Smooth muscle cell (in vitro differentiated cells): Measurements from ENCODE around the gene APAF1. TPM values are rescaled to one million over a fixed set of nuclear protein-coding genes. Genes with fewer than 3 reads are reported as not detected.
"Not testable (repeated sequence)": the region's sequence is repeated elsewhere in the genome, so short reads cannot be mapped to it uniquely, and the experiment has no call there.

Experiments used
- DNase-seq: peaks from one replicate; lab custom pipeline; 2025; ENCODE audit not compliant: unreplicated experiment; lab: John Stamatoyannopoulos, UW
- H2AFZ ChIP-seq: fragments of 200-600 bp; sonication (generic); 2 replicates; pipeline ENCODE4 v1.6.0; 2016; ENCODE audit warnings: antibody characterized with exemption, low read depth, mild to moderate bottlenecking
- H3F3A ChIP-seq: fragments of 200-600 bp; sonication (generic); 2 replicates; pipeline ENCODE4 v1.6.0; 2017; ENCODE audit warnings: antibody characterized with exemption, low read depth
- H3K27ac ChIP-seq: fragments of 200-600 bp; sonication (generic); 2 replicates; pipeline ENCODE4 v1.5.1; 2016; ENCODE audit warnings: low read depth, mild to moderate bottlenecking
- H3K27me3 ChIP-seq: fragments of 200-600 bp; sonication (generic); 2 replicates; pipeline ENCODE4 v1.6.1; 2016; ENCODE audit warnings: low read depth, mild to moderate bottlenecking
- H3K36me3 ChIP-seq: fragments of 200-600 bp; sonication (generic); 2 replicates; pipeline ENCODE4 v1.5.1; 2016; ENCODE audit warnings: low read depth
- H3K4me1 ChIP-seq: fragments of 200-600 bp; sonication (generic); 2 replicates; pipeline ENCODE4 v1.5.1; 2016; ENCODE audit warnings: low read depth
- H3K4me2 ChIP-seq: fragments of 200-600 bp; sonication (generic); 2 replicates; pipeline ENCODE4 v1.6.0; 2016; ENCODE audit warnings: mild to moderate bottlenecking
- H3K4me3 ChIP-seq: fragments of 200-600 bp; sonication (generic); 2 replicates; pipeline ENCODE4 v1.5.1; 2016; ENCODE audit warnings: mild to moderate bottlenecking
- H3K79me2 ChIP-seq: fragments of 200-600 bp; sonication (generic); 2 replicates; pipeline ENCODE4 v1.6.0; 2016; ENCODE audit warnings: low read depth, mild to moderate bottlenecking
- H3K9ac ChIP-seq: fragments of 200-600 bp; sonication (generic); 2 replicates; pipeline ENCODE4 v1.6.0; 2016; ENCODE audit warnings: low read depth
- H3K9me3 ChIP-seq: fragments of 200-600 bp; sonication (generic); replicated peaks from 2 replicates; pipeline ENCODE4 v1.5.1; 2016; ENCODE audit warnings: low read depth
- H4K20me1 ChIP-seq: fragments of 200-600 bp; sonication (generic); 2 replicates; pipeline ENCODE4 v1.6.0; 2016; ENCODE audit warnings: low read depth
- WGBS: methylation state at CpG from one replicate; pipeline ENCODE4 v1.1.7; 2016; ENCODE audit warnings: low lambda C conversion rate; 5-methylcytosine and 5-hydroxymethylcytosine counted together
- polyA plus RNA-seq: library from polyadenylated mRNA; unstranded; fragments of >200 nt; fragmentation: Nextera tagmentation; extraction: Ambion mirVana; gene quantifications from 2 replicates; pipeline ENCODE4 v1.2.1, GENCODE V29; 2016
- total RNA-seq: library from RNA; depleted of rRNA; stranded (reverse); fragments of >200 nt; gene quantifications from 2 replicates; pipeline ENCODE4 v1.2.3, GENCODE V29; 2014
- TF ChIP-seq, protein P1 (sequence below): fragments of 200-600 bp; sonication (generic); IDR thresholded peaks from 2 replicates; pipeline ENCODE4 v1.5.1; 2017; ENCODE audit warnings: borderline replicate concordance, mild to moderate bottlenecking, antibody characterized with exemption; ENCODE audit not compliant: insufficient read depth, poor library complexity, severe bottlenecking

The APAF1 gene, protein sequence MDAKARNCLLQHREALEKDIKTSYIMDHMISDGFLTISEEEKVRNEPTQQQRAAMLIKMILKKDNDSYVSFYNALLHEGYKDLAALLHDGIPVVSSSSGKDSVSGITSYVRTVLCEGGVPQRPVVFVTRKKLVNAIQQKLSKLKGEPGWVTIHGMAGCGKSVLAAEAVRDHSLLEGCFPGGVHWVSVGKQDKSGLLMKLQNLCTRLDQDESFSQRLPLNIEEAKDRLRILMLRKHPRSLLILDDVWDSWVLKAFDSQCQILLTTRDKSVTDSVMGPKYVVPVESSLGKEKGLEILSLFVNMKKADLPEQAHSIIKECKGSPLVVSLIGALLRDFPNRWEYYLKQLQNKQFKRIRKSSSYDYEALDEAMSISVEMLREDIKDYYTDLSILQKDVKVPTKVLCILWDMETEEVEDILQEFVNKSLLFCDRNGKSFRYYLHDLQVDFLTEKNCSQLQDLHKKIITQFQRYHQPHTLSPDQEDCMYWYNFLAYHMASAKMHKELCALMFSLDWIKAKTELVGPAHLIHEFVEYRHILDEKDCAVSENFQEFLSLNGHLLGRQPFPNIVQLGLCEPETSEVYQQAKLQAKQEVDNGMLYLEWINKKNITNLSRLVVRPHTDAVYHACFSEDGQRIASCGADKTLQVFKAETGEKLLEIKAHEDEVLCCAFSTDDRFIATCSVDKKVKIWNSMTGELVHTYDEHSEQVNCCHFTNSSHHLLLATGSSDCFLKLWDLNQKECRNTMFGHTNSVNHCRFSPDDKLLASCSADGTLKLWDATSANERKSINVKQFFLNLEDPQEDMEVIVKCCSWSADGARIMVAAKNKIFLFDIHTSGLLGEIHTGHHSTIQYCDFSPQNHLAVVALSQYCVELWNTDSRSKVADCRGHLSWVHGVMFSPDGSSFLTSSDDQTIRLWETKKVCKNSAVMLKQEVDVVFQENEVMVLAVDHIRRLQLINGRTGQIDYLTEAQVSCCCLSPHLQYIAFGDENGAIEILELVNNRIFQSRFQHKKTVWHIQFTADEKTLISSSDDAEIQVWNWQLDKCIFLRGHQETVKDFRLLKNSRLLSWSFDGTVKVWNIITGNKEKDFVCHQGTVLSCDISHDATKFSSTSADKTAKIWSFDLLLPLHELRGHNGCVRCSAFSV (N-terminal part only)
- total RNA-seq (27.1 and 58.3 TPM in 2 replicates), polyA plus RNA-seq (14.6 and 17.0 TPM in 2 replicates)

DNA sequence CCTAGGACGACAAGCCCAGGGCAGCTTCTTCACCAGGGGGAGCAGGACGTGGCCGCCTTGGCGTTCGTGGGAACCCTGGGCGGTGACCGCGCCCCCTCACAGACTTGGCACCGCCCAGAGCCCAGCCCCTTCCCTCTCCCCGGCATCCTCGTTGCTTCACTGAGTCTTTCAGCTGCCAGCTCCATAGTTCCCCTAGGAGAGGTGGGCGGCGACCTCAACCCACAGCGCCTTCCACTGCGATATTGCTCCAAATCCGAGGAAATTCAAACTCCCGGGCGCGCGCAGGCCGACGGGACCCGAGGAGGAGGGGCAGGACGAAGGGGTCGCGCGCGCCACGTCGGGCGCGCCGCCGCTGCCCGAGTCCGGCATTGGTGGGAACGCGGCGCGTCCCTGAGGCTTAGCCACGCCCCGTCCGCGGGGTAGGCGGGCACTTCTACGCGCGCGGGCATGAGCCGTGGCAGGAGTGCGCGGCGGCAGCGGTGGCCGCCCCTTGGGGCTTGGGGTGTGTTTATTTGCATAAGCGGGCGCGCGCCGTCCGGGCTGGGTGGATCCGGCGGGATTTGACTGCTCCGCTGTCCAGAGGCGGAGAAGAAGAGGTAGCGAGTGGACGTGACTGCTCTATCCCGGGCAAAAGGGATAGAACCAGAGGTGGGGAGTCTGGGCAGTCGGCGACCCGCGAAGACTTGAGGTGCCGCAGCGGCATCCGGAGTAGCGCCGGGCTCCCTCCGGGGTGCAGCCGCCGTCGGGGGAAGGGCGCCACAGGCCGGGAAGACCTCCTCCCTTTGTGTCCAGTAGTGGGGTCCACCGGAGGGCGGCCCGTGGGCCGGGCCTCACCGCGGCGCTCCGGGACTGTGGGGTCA, at the start of gene APAF1, which contains the start of gene IKBIP:
TSS of gene APAF1 (plus strand) at position 579 of the 860 bp plus-strand sequence. CDS start 3,070 bp downstream, outside the sequence.
TSS of gene IKBIP (minus strand) at position 77 of the 860 bp plus-strand sequence. CDS start 87 bp downstream, outside the sequence.
- Histone ChIP-seq H3K27me3 (no peaks in the 10 kb centered on the region), H3K36me3 (peaks cover 2% of the 10 kb centered on the region), H3K9ac (peak within 1 kb of the TSS; percentile 89), H4K20me1 (peaks cover 59% of the 10 kb centered on the region), H3K9me3 (no peaks in the 10 kb centered on the region), H3K27ac (peak within 1 kb of the TSS; percentile 86), H2AFZ (peak within 1 kb of the TSS; percentile 76), H3K4me3 (peak within 1 kb of the TSS; percentile 77), H3K4me1 (peaks cover 15% of the 10 kb centered on the region), H3F3A (no peaks in the 10 kb centered on the region), H3K4me2 (peak within 1 kb of the TSS; percentile 98), H3K79me2 (peaks cover 85% of the 10 kb centered on the region)
- TF ChIP-seq, protein P1, sequence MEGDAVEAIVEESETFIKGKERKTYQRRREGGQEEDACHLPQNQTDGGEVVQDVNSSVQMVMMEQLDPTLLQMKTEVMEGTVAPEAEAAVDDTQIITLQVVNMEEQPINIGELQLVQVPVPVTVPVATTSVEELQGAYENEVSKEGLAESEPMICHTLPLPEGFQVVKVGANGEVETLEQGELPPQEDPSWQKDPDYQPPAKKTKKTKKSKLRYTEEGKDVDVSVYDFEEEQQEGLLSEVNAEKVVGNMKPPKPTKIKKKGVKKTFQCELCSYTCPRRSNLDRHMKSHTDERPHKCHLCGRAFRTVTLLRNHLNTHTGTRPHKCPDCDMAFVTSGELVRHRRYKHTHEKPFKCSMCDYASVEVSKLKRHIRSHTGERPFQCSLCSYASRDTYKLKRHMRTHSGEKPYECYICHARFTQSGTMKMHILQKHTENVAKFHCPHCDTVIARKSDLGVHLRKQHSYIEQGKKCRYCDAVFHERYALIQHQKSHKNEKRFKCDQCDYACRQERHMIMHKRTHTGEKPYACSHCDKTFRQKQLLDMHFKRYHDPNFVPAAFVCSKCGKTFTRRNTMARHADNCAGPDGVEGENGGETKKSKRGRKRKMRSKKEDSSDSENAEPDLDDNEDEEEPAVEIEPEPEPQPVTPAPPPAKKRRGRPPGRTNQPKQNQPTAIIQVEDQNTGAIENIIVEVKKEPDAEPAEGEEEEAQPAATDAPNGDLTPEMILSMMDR: no peak
- WGBS: under 1% methylated on average over 74 of the region's 91 CpGs
- peak; percentile 89 for DNase-seq

DNA sequence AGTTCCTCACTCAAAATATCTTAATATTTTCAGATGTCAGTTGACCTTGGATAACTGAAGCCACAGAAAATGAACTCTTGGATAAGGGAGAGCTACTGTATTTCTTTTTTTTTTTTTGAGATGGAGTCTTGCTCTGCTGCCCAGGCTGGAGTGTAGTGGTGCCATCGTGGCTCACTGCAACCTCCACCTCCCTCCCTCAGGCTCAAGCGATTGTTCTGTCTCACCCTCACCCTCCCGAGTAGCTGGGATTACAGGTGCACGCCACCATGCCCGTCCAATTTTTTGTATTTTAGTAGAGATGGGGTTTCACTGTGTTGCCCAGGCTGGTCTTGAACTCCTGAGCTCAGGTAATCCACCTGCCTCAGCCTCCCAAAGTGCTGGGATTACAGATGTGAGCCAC, 47.8 kb upstream of the APAF1 start:
- Histone ChIP-seq H3K79me2 (peaks cover 62% of the 10 kb centered on the region), H3K27ac (peak overlapping the region; percentile 87), H3K4me1 (peaks cover 14% of the 10 kb centered on the region), H3K36me3 (peaks cover 30% of the 10 kb centered on the region), H4K20me1 (peaks cover 87% of the 10 kb centered on the region), H3F3A (peaks cover 29% of the 10 kb centered on the region)
- not testable (repeated sequence) for DNase-seq, H2AFZ ChIP-seq, H3K9ac ChIP-seq, H3K9me3 ChIP-seq, H3K4me2 ChIP-seq, H3K27me3 ChIP-seq, H3K4me3 ChIP-seq
- WGBS: 96% methylated on average over 5 of the region's 5 CpGs

DNA sequence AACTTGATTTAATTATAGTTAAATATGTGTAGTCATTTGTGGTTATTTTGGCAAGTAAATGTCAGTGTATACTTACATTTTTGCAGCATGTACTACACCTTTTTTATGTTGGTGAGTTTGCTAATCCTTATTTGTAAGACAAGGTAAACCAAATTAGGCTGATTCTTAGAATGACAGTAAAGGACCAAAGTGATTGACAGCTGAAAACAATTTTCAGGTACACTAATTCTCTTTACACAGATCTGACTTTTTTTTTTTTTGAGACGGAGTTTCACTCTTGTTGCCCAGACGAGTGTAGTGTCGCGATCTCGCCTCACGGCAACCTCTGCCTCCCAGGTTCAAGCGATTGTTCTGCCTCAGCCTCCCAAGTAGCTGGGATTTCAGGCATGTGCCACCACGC, 43.2 kb upstream of the APAF1 start:
- Histone ChIP-seq H3K4me2 (no peak overlapping the region), H3K27me3 (no peaks in the 10 kb centered on the region), H3K4me3 (no peak overlapping the region), H3K9me3 (no peaks in the 10 kb centered on the region), H3K4me1 (no peaks in the 10 kb centered on the region), H3K36me3 (peaks cover 30% of the 10 kb centered on the region), H3K79me2 (peaks cover 29% of the 10 kb centered on the region), H2AFZ (no peak overlapping the region), H3F3A (peaks cover 56% of the 10 kb centered on the region), H3K27ac (peak overlapping the region; percentile 11), H4K20me1 (peaks cover 61% of the 10 kb centered on the region), H3K9ac (no peak overlapping the region)
- TF ChIP-seq, protein P1: no peak
- no peak for DNase-seq
- WGBS: 95% methylated on average over 8 of the region's 8 CpGs
